GM18907 (cell line): ENCODE data around the gene OGDHL.

Experiments used
- ATAC-seq: cut with Tn5 transposase; IDR thresholded peaks from one replicate; pipeline ENCODE4 v1.9.1; 2021; ENCODE audit warnings: mild to moderate bottlenecking, moderate library complexity; ENCODE audit not compliant: unreplicated experiment

OGDHL gene

GRCh38 chr10:49691588-49691987, 70.5 kb downstream of the OGDHL start:
- ATAC-seq: no peak

GRCh38 chr10:49690698-49691356, 71.3 kb downstream of the OGDHL start:
- ATAC-seq: no peak

- no peak for ATAC-seq
These were observed 72.1 kb downstream of the OGDHL start for GRCh38 chr10:49689882-49690510.

- ATAC-seq: no peak
These were observed 73.2 kb downstream of the OGDHL start for GRCh38 chr10:49688920-49689319.

- ATAC-seq: no peak
These were observed 73.8 kb downstream of the OGDHL start for GRCh38 chr10:49688261-49688846.

GRCh38 chr10:49686651-49687050, 75.5 kb downstream of the OGDHL start:
- ATAC-seq: no peak
